ENCODE measurements around the gene DNASE1L3.

DNA sequence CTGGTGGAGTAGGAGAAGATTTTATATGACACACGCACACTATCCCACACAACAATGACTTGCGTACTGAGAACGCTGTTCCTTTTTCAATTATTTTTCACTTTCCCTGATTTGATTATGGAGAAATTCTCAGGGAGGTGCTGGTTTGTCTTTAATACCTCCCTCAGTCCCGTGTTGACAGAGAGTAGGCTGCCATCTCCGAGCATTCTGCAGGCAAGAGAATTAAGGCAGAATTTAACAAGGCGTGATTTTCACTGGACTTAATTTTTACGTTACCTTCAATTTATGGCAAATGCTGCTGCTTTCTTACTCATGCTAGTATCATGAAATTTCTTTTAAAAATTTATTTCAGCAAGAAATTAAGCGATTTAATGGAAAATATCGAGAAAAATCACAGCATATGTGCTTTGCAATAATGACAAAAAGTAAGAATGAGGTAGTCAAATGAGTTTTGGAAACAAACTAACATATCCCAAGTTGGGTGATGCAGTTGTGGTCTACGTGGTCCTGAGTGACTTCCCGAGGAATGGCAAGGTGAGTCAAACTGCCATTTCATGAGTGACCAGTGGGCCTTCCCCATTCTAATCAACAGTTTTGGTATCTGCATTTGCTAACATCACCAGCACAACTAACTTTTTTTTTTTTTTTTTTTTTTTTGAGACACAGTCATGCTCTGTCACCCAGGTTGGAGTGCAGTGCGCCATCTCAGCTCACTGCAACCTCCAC, 16.9 kb downstream of the DNASE1L3 start:
- TF ChIP-seq, protein P1, sequence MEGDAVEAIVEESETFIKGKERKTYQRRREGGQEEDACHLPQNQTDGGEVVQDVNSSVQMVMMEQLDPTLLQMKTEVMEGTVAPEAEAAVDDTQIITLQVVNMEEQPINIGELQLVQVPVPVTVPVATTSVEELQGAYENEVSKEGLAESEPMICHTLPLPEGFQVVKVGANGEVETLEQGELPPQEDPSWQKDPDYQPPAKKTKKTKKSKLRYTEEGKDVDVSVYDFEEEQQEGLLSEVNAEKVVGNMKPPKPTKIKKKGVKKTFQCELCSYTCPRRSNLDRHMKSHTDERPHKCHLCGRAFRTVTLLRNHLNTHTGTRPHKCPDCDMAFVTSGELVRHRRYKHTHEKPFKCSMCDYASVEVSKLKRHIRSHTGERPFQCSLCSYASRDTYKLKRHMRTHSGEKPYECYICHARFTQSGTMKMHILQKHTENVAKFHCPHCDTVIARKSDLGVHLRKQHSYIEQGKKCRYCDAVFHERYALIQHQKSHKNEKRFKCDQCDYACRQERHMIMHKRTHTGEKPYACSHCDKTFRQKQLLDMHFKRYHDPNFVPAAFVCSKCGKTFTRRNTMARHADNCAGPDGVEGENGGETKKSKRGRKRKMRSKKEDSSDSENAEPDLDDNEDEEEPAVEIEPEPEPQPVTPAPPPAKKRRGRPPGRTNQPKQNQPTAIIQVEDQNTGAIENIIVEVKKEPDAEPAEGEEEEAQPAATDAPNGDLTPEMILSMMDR (conservative IDR thresholded peaks at IDR 0.05) = no peak
- TF ChIP-seq ZFX (IDR thresholded peaks at IDR 0.05) = no peak

All from C4-2B (cell line).